Kidney epithelial cell (primary cell): ENCODE results near the gene RBMS1. TPM values are rescaled to one million over a fixed set of nuclear protein-coding genes. Genes with fewer than 3 reads are reported as not detected.

Experiments used
- DNase-seq: peaks from one replicate; pipeline ENCODE4 v3.0.0-alpha.2; 2010; ENCODE audit warnings: low read depth
- H3K27me3 ChIP-seq: 2 replicates; pipeline ENCODE4 v1.6.0; 2011; ENCODE audit warnings: low read length; ENCODE audit not compliant: control insufficient read depth, insufficient read depth
- H3K36me3 ChIP-seq: 2 replicates; pipeline ENCODE4 v1.5.1; 2011; ENCODE audit warnings: low read length; ENCODE audit not compliant: control insufficient read depth, insufficient read depth
- H3K4me3 ChIP-seq: 2 replicates; pipeline ENCODE4 v1.5.1; 2011; ENCODE audit warnings: low read depth, mild to moderate bottlenecking, control low read depth, low read length
- total RNA-seq: library from RNA; depleted of rRNA; stranded (reverse); fragments of >200 nt; gene quantifications from 2 replicates; pipeline ENCODE4 v1.2.3, GENCODE V29; 2015
- TF ChIP-seq, protein P1 (sequence below): IDR thresholded peaks from 2 replicates; pipeline ENCODE4 v1.5.1; 2011; ENCODE audit warnings: mild to moderate bottlenecking, moderate library complexity, low read length, control low read depth, inconsistent platforms; ENCODE audit not compliant: insufficient read depth, poor library complexity, severe bottlenecking

The RBMS1 gene
- total RNA-seq, 1 donor from 2014 or later, result 52.5 TPM

- TF ChIP-seq, protein P1, sequence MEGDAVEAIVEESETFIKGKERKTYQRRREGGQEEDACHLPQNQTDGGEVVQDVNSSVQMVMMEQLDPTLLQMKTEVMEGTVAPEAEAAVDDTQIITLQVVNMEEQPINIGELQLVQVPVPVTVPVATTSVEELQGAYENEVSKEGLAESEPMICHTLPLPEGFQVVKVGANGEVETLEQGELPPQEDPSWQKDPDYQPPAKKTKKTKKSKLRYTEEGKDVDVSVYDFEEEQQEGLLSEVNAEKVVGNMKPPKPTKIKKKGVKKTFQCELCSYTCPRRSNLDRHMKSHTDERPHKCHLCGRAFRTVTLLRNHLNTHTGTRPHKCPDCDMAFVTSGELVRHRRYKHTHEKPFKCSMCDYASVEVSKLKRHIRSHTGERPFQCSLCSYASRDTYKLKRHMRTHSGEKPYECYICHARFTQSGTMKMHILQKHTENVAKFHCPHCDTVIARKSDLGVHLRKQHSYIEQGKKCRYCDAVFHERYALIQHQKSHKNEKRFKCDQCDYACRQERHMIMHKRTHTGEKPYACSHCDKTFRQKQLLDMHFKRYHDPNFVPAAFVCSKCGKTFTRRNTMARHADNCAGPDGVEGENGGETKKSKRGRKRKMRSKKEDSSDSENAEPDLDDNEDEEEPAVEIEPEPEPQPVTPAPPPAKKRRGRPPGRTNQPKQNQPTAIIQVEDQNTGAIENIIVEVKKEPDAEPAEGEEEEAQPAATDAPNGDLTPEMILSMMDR, result no peak
- no peak for DNase-seq
- peaks cover 1% of the 10 kb centered on the region for H3K36me3 ChIP-seq
- no peaks in the 10 kb centered on the region for H3K27me3 ChIP-seq
- H3K4me3 ChIP-seq, result no peak overlapping the region
Measured at GRCh38 chr2:160334028-160334741, 159.4 kb downstream of the RBMS1 start.

- no peaks in the 10 kb centered on the region for H3K36me3 ChIP-seq
- DNase-seq, result no peak
- H3K27me3 ChIP-seq, result no peaks in the 10 kb centered on the region
- H3K4me3 ChIP-seq, result no peak overlapping the region
- TF ChIP-seq, protein P1, result no peak
Measured at GRCh38 chr2:160333324-160334027, 160.1 kb downstream of the RBMS1 start.

DNA sequence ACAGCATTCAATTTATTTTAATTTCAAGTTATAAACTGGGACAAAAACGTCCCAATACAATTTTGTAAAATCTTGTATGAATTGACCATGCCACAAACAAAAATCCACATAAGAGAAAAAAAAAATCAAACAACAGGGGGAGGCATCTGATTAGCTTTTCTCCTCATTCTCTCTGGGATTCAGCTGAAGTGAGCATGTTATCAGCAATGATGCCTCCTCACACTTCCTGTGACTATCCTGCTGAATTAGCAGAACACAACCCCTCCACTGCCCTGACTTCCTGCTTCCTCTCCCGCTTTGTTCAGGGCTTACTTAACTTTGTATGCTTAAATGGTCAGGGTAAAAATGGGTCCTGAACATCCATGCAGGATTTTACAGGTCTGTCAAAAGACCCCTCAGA lies 161.3 kb downstream of the RBMS1 start:
- Histone ChIP-seq H3K4me3 (no peak overlapping the region), H3K36me3 (no peaks in the 10 kb centered on the region), H3K27me3 (no peaks in the 10 kb centered on the region)
- TF ChIP-seq, protein P1, result no peak
- no peak for DNase-seq

GRCh38 chr2:160331258-160332025 lies 162.2 kb downstream of the RBMS1 start:
- DNase-seq, result no peak
- Histone ChIP-seq H3K4me3 (no peak overlapping the region), H3K36me3 (no peaks in the 10 kb centered on the region), H3K27me3 (no peaks in the 10 kb centered on the region)
- TF ChIP-seq, protein P1, result no peak

DNA sequence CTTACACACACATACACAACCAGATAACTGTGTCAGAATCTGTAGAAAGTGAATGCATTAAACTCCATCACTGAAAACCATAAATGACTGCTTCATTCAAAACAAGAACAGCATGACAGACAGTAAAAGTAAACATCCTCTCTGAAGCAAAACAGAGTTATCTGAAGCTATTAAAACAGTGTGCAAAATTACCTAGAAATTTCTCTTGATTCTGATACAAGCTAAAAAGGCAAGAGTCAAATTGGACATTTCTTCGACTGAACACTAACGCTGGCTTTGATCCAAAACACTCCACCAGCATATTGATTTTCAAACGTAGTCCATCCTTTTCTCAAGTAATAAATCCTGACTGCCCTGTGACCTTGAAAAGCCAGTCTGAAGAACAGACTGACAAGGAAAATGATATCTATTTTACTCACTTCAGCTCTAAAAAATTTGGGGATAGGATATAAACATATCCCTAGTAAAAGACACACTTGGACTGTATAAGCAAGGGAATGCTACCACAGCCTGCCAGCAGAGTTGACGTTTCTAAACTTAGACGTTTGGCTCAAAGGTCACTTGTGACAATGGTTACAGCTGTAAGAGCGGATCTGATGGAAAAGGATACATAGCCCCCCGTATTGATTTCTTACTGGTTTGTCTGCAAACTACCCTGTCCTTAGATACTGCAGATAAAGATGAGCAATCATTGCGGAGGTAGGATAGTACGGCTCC lies 164.6 kb downstream of the RBMS1 start:
- no peak overlapping the region for H3K4me3 ChIP-seq
- DNase-seq, result no peak
- TF ChIP-seq, protein P1, result no peak
- no peaks in the 10 kb centered on the region for H3K36me3 ChIP-seq
- no peaks in the 10 kb centered on the region for H3K27me3 ChIP-seq
